Activated CD8-positive, alpha-beta memory T cell treated with anti-CD3 and anti-CD28 coated beads, Interleukin-2, amount 50 U/mL, for 4 hours (primary cell): Measurements from ENCODE around the gene DSC2.
"Not testable (repeated sequence)": the region's sequence is repeated elsewhere in the genome, so short reads cannot be mapped to it uniquely, and the experiment has no call there.

Source experiments
- DNase-seq: peaks from one replicate; pipeline ENCODE4 v3.0.0-alpha.2; 2020

The DSC2 gene

DNA sequence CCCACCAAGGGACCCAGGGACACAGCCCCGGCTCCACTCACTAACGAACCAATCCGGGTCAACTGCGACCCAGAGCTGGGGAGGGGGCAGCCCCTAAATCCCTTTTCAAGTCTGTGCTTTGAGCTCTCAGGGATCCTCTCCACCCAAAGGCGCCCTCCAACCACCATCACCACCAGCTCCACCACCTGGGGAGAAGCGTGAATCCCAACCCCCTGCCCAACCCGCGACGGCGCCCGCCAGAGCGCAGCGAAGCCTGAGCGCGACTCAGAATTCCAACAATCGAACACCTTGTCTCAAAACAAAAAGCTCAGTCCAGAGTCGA is 60.2 kb downstream of the DSC2 start:
- DNase-seq, result no peak

DNA sequence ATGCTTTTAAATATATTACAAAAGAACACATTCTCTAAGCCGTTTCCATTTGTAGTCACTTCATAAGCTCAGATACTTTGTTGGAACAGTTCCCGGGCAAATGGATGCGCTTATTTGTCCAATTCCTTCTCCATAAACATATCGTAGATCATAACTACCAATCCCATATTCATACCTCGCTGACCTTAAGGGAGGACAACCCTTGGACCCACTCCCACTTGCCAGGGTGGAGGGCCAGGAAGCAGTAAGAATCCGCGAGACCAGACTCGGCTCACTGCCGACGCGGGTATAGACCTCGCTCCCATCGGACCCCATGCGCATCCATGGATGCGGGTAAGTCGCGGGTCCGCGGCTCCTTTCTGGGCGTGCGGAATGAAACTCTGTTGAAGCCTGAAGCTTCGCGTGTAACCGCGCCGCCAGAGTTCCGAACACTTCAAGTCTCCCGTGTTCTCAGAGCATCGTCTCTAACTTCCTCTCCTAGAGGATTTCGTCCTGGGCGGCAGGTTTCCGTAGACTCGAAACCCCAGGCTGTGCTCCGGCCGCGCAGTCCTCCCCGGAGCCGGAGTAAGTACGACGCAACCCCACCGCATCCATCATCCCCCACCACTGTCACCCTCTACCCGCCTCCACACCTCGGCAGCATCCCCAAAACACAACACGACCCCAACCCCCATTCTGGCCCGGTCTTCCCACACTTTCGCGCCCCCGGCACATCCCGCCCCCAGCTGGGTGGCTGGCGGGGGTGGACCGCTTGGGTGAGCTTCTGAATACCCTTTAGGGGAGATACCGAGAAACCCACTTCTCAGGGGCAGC is 60.7 kb downstream of the DSC2 start:
- DNase-seq, result no peak

DNA sequence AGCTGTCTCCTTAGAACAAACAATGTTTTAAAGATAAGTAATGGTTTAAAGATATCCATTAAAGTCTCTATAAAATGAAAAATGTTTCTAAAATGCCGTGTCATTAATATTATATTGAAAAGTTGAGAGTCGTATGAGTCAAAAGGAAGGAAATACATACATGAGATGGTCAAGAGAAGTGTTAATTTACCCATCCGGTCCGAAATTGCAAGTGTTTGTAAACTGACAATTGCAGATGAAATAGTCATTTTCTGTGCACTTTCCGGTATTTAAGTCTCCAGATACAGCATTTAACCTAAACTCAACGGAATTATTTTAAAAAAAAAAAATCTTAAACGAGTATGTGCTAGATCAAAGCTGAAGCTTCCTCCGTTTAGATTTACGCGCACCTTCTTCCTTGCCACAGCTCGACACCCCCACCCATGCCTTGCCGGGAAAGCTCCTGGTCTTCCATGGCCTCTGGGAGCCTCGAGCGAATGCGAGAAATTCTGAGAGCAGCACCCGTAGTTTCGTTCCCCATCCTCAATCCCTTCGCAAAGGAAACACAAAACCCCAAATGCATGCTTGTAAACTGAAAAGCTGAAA is 61.4 kb downstream of the DSC2 start:
- DNase-seq, result no peak

DNA sequence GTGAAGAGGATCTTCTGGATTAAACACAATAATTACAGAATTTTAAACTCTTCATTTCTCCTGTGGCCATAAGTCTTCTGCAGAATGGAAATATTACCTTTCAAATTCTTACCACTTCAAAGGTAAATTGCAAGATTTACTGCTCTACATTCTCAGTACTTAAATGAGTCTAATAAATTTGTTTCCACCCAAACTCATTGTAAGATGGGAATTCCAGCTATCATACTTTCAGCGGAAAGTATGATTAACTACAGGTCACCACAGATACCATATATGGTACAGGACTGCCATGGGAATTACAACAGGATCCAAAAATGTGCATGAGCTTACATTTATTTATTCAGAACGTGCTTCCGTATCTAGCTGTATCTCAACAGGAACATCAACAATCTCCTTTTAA is 62.8 kb downstream of the DSC2 start:
- DNase-seq, result no peak

DNA sequence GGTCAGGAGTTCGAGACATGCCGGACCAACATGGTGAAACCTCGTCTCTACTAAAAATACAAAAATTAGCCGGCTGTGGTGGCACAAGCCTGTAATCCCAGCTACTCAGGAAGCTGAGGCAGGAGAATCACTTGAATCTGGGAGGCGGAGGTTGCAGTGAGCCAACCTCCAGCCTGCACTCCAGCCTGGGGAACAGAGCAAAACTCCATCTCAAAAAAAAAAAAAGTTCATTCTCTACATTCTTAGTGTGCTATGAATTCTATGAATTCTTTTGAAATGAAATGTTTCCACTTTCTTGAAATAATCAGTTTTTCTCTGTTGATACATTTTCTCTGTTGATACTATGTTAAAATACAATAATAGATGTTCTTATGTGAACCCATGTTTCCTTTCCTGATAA is 64.5 kb downstream of the DSC2 start:
- DNase-seq, result not testable (repeated sequence)

DNA sequence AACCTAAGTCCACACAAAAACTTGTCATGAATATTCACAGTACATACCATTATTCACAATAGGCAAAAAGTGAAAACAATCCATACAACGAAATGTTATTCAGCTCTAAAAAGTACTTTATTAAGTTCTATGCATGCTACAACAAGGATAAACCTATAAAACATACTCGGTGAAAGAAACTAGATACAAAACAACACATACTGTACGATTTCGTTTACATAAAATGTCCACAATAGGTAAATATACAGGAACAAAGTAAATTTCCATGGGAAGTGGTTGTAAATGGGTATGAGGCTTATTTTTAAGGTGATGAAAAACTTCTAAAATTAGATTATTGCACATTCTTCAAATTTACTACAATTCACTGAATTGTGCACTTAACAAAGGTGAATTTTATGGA is 67.7 kb downstream of the DSC2 start:
- DNase-seq, result no peak

DNA sequence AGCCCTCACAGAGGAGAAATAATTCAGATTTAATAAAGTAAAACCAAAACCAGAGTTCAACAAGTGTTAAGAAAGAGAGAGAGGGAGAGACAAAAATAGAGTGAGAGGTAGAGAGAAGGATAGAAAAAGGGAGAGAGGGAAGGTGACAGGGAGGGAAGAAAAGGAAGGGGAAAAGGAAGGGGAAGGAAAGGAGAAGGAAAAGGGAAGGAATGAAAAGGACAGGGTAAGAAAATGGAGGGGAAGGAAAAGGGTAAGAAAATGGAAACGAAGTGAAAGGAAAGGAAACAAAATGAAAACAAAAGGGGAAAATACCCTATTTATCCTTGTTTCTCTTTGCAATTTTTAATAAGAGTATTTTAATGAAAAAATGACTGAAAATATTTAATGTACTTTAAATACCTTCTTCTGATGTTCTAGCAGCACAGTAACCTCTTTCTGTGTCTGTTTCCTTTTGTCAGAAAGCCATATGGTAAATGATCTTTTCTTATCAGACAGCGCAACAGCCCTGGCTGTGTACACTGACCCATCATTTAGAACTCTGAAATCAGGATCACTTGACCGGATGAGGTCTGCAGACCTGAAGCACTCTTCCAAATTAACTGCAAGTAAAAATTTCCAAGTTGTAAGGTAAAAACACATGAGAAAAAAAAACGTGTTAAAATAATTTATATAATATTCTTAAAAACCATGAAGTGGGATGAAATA is 71.5 kb downstream of the DSC2 start:
- DNase-seq, result no peak

DNA sequence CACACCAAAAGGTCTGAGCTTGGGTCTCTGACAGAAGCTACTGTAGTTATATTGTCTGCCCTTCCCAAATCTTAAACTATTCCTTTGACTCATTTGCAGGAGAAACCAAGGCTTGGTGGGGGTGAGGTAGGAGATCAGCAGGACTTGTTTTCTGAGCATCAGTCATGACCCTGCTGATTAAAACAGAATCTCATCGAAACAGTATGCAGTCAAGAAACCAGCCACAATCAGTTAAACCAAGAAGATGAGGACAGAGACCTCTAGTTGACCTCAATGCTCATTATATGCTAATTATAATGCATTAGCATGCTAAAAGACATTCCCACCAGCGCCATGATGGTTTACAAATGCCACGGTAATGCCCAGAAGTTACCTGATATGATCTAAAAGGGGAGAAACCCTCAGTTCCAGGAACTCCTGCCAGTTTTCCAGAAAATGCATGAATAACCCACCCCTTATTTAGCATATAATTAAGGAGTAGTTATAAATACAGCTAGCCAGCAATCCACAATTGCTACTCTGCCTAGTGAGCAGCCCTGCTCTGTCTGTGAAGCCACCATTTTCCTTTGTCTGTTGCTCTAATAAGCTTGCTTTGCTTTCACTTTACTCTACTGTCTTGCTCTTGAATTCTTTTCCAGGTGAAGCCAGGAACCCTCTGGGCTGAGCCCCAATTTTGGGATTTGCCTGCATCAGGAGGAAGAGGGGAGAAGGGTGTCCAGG is 86.3 kb downstream of the DSC2 start:
- no peak for DNase-seq

DNA sequence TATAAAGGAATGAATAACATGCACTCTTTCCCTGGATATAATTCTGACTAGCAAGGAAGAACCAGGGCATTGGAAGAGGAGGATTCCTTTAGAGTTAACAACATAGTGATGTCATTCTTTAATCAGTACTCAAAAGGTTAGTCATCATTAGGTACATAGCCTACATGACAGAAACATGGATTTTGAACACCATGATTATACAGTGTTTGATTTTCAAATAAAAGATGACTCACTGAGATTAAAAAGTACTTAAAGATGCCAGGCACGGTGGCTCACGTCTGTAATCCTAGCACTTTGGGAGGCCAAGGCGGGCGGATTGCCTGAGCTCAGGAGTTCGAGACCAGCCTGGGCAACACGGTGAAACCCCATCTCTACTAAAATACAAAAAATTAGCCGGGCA is 90.8 kb downstream of the DSC2 start:
- DNase-seq, result not testable (repeated sequence)

DNA sequence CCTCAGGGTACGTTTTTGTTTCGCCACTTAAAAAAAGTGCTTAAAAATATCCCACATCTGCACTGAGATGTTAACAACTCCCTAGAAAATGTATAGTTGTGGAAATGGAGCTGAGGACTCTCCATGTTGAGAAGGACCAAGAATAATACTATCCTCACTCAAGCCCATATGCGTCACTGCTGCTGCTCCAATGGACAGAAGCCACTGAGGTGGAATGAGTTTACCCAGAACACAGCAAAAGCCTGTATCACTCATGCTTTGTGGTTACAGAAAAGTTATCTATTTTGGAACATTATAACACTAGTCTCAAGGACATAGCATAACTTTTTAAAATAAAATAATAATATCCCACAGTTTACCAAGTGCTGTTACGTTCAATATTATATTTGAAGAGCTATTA is 91.6 kb downstream of the DSC2 start:
- DNase-seq, result no peak
